Vagina (tissue), 2 donors: ENCODE results near the gene IL13RA1.

Experiments used
- CTCF ChIP-seq, 3 experiments: fragments of 450-650 bp in 2 of 3; fragments of 200-600 bp in 1 of 3; sonication (generic) in 1 of 3; IDR thresholded peaks; one replicate each; pipeline ENCODE4 v1.5.1; 2017 to 2019; ENCODE audit warnings: antibody characterized with exemption in 3 of 3, mild to moderate bottlenecking in 2 of 3, moderate library complexity in 2 of 3
- POLR2A ChIP-seq, 2 donors: fragments of 450-650 bp; IDR thresholded peaks; one replicate each; pipeline ENCODE4 v1.6.1; 2017; ENCODE audit warnings: antibody characterized with exemption in 2 of 2, mild to moderate bottlenecking in 2 of 2, moderate library complexity in 2 of 2
- POLR2AphosphoS5 ChIP-seq, 2 donors: sonication (generic); formaldehyde crosslinking; IDR thresholded peaks; one replicate each; pipeline ENCODE4 v1.9.0; 2017; ENCODE audit warnings: antibody characterized with exemption in 2 of 2, mild to moderate bottlenecking in 2 of 2, low read depth in 1 of 2; ENCODE audit not compliant: insufficient read depth in 1 of 2

- TF ChIP-seq POLR2AphosphoS5 (IDR thresholded peaks at IDR 0.05; ENCODE audit: insufficient read depth in 1 of 2, low read depth in 1 of 2): no peak
- no peak for TF ChIP-seq CTCF (IDR thresholded peaks at IDR 0.05)
- no peak for TF ChIP-seq POLR2A (IDR thresholded peaks at IDR 0.05)
Measured at GRCh38 chrX:118688935-118689334, 38.5 kb upstream of the IL13RA1 start.
